ENCODE data around the gene ZPLD1. TPM values are rescaled to one million over a fixed set of nuclear protein-coding genes. Genes with fewer than 3 reads are reported as not detected.

The ZPLD1 gene
- total RNA-seq, result under 1 TPM in 2 of 4 donors, not detected in 2; 0.10 to 0.38 TPM

DNA sequence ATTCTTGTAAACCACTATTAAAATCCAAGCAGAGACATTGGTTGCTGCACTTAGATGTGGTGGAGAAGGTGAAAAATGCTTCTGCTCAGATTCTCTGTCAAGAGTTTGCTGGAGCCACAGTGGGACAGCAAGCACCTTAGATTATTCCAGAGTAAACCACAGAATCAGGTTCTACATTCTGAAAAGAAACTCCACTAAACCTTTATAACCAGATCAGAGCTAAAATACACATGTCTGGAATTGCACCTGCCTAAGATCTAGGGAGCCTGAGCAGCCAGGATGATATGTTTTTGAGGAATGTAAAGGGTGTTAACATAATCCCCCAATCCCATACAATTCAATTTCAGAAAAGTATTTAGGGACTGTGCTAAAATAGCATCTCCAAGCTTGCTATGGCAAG lies at the start of gene ZPLD1:
ZPLD1 (plus strand) TSS at position 301 of the 400 bp plus-strand sequence. CDS start 3,473 bp downstream, outside the sequence.
- Histone ChIP-seq H3K36me3 (no peaks in the 10 kb centered on the region), H3K27me3 (no peaks in the 10 kb centered on the region), H3K27ac (no peak within 1 kb of the TSS), H3K4me1 (no peaks in the 10 kb centered on the region), H3K9me3 (no peaks in the 10 kb centered on the region), H3K4me3 (no peak within 1 kb of the TSS)
- TF ChIP-seq EP300 (IDR thresholded peaks at IDR 0.05), result no peak
- no peak for TF ChIP-seq POLR2AphosphoS5 (IDR thresholded peaks at IDR 0.05)
- TF ChIP-seq, protein P1, sequence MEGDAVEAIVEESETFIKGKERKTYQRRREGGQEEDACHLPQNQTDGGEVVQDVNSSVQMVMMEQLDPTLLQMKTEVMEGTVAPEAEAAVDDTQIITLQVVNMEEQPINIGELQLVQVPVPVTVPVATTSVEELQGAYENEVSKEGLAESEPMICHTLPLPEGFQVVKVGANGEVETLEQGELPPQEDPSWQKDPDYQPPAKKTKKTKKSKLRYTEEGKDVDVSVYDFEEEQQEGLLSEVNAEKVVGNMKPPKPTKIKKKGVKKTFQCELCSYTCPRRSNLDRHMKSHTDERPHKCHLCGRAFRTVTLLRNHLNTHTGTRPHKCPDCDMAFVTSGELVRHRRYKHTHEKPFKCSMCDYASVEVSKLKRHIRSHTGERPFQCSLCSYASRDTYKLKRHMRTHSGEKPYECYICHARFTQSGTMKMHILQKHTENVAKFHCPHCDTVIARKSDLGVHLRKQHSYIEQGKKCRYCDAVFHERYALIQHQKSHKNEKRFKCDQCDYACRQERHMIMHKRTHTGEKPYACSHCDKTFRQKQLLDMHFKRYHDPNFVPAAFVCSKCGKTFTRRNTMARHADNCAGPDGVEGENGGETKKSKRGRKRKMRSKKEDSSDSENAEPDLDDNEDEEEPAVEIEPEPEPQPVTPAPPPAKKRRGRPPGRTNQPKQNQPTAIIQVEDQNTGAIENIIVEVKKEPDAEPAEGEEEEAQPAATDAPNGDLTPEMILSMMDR (IDR thresholded peaks at IDR 0.05), result no peak
- TF ChIP-seq POLR2A (IDR thresholded peaks at IDR 0.05), result no peak
- no peak for DNase-seq (ENCODE audit: low spot score in 2 of 2)

DNA sequence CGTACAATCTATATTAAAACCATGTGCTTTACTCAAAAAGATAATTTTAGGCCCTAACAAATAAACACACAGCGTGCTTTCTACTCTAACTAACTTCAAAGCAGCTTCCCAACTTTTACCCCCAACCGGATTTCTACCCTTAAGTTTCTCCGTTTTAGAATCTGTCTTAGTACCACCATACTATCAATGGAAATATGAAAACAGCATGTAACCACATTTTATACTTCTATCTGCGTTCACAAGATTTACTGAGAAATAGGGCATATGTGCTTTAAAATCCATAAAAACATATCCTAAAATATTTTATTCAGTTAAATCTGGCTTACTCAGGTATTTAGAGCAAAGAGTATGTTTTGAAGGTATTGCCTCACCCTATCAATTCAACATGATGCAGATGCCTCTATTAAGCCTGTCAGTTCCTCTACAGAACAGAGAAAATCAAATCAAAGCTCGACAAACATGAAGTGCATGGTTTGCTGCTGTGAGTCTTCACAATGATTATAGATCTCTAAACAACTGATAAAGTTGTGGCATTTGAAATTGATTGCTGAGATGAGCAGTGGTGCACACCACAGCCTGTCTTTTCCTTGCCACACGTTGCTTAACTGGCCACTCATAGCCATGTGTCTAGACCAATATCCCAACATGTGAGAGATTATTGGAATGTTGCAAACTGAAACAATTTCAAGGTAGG lies 44.5 kb upstream of the ZPLD1 start:
- 81% methylated on average over 7 of the region's 7 CpGs for WGBS

DNA sequence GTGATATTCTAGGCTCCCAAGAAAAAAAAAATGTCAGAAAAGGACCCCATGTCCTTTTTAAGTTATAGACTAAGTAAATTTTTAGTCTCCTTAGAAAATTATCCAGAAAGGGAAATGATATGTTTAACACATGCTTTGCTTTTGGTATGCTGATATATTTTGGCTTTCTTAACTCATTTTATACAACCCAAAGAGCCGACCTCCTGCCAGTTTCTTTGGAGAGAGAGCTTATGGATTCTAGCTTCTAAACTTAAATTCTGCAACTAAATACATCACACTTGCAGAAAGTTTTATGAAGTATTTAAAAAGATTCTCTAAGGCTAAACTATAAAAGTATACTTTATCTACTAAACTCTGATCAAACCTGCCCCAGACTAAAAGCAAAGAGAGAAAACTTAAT lies 43.9 kb upstream of the ZPLD1 start:
- 58% methylated on average over 1 of the region's 1 CpG for WGBS
- Histone ChIP-seq H3K36me3 (no peaks in the 10 kb centered on the region), H3K27ac (no peak overlapping the region), H3K4me1 (no peaks in the 10 kb centered on the region), H3K4me3 (no peak overlapping the region), H3K9me3 (no peaks in the 10 kb centered on the region), H3K27me3 (no peaks in the 10 kb centered on the region)
- TF ChIP-seq EP300 (IDR thresholded peaks at IDR 0.05), result no peak
- TF ChIP-seq POLR2AphosphoS5 (IDR thresholded peaks at IDR 0.05), result no peak
- TF ChIP-seq POLR2A (IDR thresholded peaks at IDR 0.05), result no peak
- TF ChIP-seq, protein P1 (IDR thresholded peaks at IDR 0.05), result no peak
- DNase-seq (ENCODE audit: low spot score in 2 of 2), result no peak

More for the DNA sequence above, 44.5 kb upstream of the ZPLD1 start:
- Histone ChIP-seq H3K9me3 (no peaks in the 10 kb centered on the region), H3K27me3 (no peaks in the 10 kb centered on the region), H3K27ac (no peak overlapping the region), H3K4me3 (no peak overlapping the region), H3K36me3 (no peaks in the 10 kb centered on the region), H3K4me1 (no peaks in the 10 kb centered on the region)
- DNase-seq (ENCODE audit: low spot score in 2 of 2), result no peak
- no peak for TF ChIP-seq POLR2A (IDR thresholded peaks at IDR 0.05)
- no peak for TF ChIP-seq EP300 (IDR thresholded peaks at IDR 0.05)
- TF ChIP-seq, protein P1 (IDR thresholded peaks at IDR 0.05), result no peak
- no peak for TF ChIP-seq POLR2AphosphoS5 (IDR thresholded peaks at IDR 0.05)

DNA sequence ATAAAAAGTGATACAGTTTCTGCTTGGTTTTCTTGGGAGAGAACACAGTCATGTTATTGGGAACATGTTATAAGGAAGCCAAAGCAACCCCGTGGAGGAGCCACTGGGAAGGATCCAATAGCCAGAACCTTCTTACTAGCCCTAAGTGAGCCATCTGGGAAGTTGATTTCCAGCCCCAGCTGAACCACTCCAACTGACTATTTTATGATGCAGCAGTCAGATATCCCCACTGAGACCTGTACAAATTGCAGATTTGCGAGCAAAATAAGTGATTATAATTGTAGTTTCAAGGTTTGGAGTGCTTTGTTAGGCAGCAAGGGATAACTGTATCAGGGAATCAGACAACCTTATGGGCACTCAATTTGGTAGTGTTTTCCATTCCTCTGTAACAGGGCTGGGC lies 43.3 kb upstream of the ZPLD1 start:
- Histone ChIP-seq H3K36me3 (no peaks in the 10 kb centered on the region), H3K27me3 (no peaks in the 10 kb centered on the region), H3K9me3 (no peaks in the 10 kb centered on the region), H3K4me1 (no peaks in the 10 kb centered on the region), H3K4me3 (no peak overlapping the region), H3K27ac (no peak overlapping the region)
- DNase-seq (ENCODE audit: low spot score in 2 of 2), result no peak
- TF ChIP-seq POLR2AphosphoS5 (IDR thresholded peaks at IDR 0.05) (no peak), EP300 (IDR thresholded peaks at IDR 0.05) (no peak), POLR2A (IDR thresholded peaks at IDR 0.05) (no peak)
- TF ChIP-seq, protein P1 (IDR thresholded peaks at IDR 0.05), result no peak
- WGBS, result 75% methylated on average over 2 of the region's 2 CpGs

DNA sequence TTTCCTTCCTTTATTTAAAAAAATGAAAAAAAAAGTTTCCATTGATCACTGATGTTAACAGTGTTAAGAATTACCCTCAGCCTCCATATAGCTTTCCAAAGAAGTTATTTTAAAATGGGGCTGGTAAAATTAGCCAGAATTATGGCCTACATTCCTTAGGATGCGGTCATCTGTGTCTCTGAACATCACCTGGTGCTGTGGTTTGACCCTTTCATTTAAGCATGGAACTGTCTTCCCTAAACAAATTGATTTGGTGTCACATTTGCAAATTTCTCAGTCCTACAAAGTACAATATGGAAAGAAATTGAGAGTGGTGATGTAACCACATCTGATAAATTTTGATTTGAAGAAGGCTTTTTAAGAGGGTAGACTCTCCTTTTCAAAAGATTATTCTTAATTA lies 40.3 kb upstream of the ZPLD1 start:
- DNase-seq (ENCODE audit: low spot score in 2 of 2), result no peak
- no peak overlapping the region for H3K27ac ChIP-seq
- H3K9me3 ChIP-seq, result no peaks in the 10 kb centered on the region
- TF ChIP-seq EP300 (IDR thresholded peaks at IDR 0.05) (no peak), POLR2AphosphoS5 (IDR thresholded peaks at IDR 0.05) (no peak), POLR2A (IDR thresholded peaks at IDR 0.05) (no peak)
- TF ChIP-seq, protein P1 (IDR thresholded peaks at IDR 0.05), result no peak
- H3K27me3 ChIP-seq, result no peaks in the 10 kb centered on the region
- no peaks in the 10 kb centered on the region for H3K4me1 ChIP-seq
- no peak overlapping the region for H3K4me3 ChIP-seq
- WGBS, result 77% methylated on average over 1 of the region's 1 CpG
- H3K36me3 ChIP-seq, result no peaks in the 10 kb centered on the region
